H9 (cell line): ENCODE data around the gene DALRD3. TPM values are rescaled to one million over a fixed set of nuclear protein-coding genes. Genes with fewer than 3 reads are reported as not detected.
A peak's percentile ranks its signal among the peaks of the same experiment; 100 is the strongest.

Experiments
- DNase-seq: peaks from one replicate; pipeline ENCODE4 v3.0.0-alpha.2; 2017
- H2AFZ ChIP-seq: one replicate; pipeline ENCODE4 v1.6.1; 2013; ENCODE audit warnings: mild to moderate bottlenecking, low read length, control low read depth, moderate library complexity
- H2AK5ac ChIP-seq: 2 replicates; pipeline ENCODE4 v1.6.1; 2013; ENCODE audit warnings: low read length, control low read depth, mixed read lengths; ENCODE audit not compliant: insufficient read length
- H2BK120ac ChIP-seq: one replicate; pipeline ENCODE4 v1.6.1; 2013; ENCODE audit warnings: low read depth, mild to moderate bottlenecking, low read length, control low read depth, inconsistent platforms; ENCODE audit not compliant: poor library complexity, severe bottlenecking
- H2BK12ac ChIP-seq: 2 replicates; pipeline ENCODE4 v1.6.1; 2013; ENCODE audit warnings: low read length, control low read depth, mixed read lengths, low read depth; ENCODE audit not compliant: insufficient read length
- H2BK15ac ChIP-seq: 2 replicates; pipeline ENCODE4 v1.6.1; 2013; ENCODE audit warnings: low read depth, low read length, control low read depth
- H2BK20ac ChIP-seq: one replicate; pipeline ENCODE4 v1.6.1; 2013; ENCODE audit warnings: low read depth, mild to moderate bottlenecking, low read length, control low read depth, inconsistent platforms; ENCODE audit not compliant: poor library complexity, severe bottlenecking
- H2BK5ac ChIP-seq: 2 replicates; pipeline ENCODE4 v1.6.1; 2013; ENCODE audit warnings: low read length, control low read depth, mixed read lengths; ENCODE audit not compliant: insufficient read length
- H3K14ac ChIP-seq: 2 replicates; pipeline ENCODE4 v1.6.1; 2013; ENCODE audit warnings: low read length, control low read depth; ENCODE audit not compliant: insufficient read depth
- H3K18ac ChIP-seq: 2 replicates; pipeline ENCODE4 v1.6.1; 2013; ENCODE audit warnings: low read depth, mild to moderate bottlenecking, mixed read lengths, low read length, control low read depth; ENCODE audit not compliant: insufficient read length
- H3K23ac ChIP-seq: 2 replicates; pipeline ENCODE4 v1.6.1; 2013; ENCODE audit warnings: low read length, control low read depth, mixed read lengths, low read depth; ENCODE audit not compliant: insufficient read length
- H3K23me2 ChIP-seq: 2 replicates; pipeline ENCODE4 v1.6.1; 2013; ENCODE audit warnings: low read depth, mild to moderate bottlenecking, mixed read lengths, low read length, control low read depth; ENCODE audit not compliant: insufficient read length, poor library complexity, severe bottlenecking
- H3K27ac ChIP-seq: 2 replicates; pipeline ENCODE4 v1.5.1; 2013; ENCODE audit warnings: low read length, control low read depth, mixed read lengths, low read depth; ENCODE audit not compliant: insufficient read length
- H3K27me3 ChIP-seq: 2 replicates; pipeline ENCODE4 v1.6.1; 2013; ENCODE audit warnings: low read length, control low read depth, inconsistent platforms; ENCODE audit not compliant: insufficient read depth
- H3K4ac ChIP-seq: 2 replicates; pipeline ENCODE4 v1.6.1; 2013; ENCODE audit warnings: low read depth, mild to moderate bottlenecking, control low read depth, inconsistent platforms, low read length, moderate library complexity
- H3K4me1 ChIP-seq: 2 replicates; pipeline ENCODE4 v1.6.1; 2013; ENCODE audit warnings: low read length, control low read depth, inconsistent platforms; ENCODE audit not compliant: insufficient read depth
- H3K4me2 ChIP-seq: 2 replicates; pipeline ENCODE4 v1.6.1; 2013; ENCODE audit warnings: low read length, control low read depth, mixed read lengths; ENCODE audit not compliant: insufficient read length, insufficient read depth
- H3K56ac ChIP-seq: 2 replicates; pipeline ENCODE4 v1.6.1; 2013; ENCODE audit warnings: low read depth, mild to moderate bottlenecking, mixed read lengths, low read length, control low read depth; ENCODE audit not compliant: insufficient read length
- H3K79me1 ChIP-seq: 2 replicates; pipeline ENCODE4 v1.6.1; 2013; ENCODE audit warnings: low read depth, mild to moderate bottlenecking, moderate library complexity, low read length, control low read depth, inconsistent platforms; ENCODE audit not compliant: insufficient read depth, poor library complexity, severe bottlenecking
- H3K79me2 ChIP-seq: 2 replicates; pipeline ENCODE4 v1.6.1; 2013; ENCODE audit warnings: low read length, control low read depth, inconsistent platforms; ENCODE audit not compliant: insufficient read depth
- H3K9ac ChIP-seq: 2 replicates; pipeline ENCODE4 v1.6.1; 2013; ENCODE audit warnings: low read length, control low read depth, mixed read lengths; ENCODE audit not compliant: insufficient read length; ENCODE audit errors: extremely low read depth
- H3K9me3 ChIP-seq: one replicate; pipeline ENCODE4 v1.6.1; 2013; ENCODE audit warnings: low read depth, low read length, inconsistent platforms; ENCODE audit not compliant: control insufficient read depth
- H3T11ph ChIP-seq: one replicate; pipeline ENCODE4 v1.6.1; 2013; ENCODE audit warnings: mild to moderate bottlenecking, low read length, control low read depth, inconsistent platforms
- H4K20me1 ChIP-seq: one replicate; pipeline ENCODE4 v1.6.1; 2013; ENCODE audit not compliant: control insufficient read depth, insufficient read length, insufficient read depth
- H4K5ac ChIP-seq: 2 replicates; pipeline ENCODE4 v1.6.1; 2013; ENCODE audit warnings: low read depth, mild to moderate bottlenecking, mixed read lengths, low read length, control low read depth; ENCODE audit not compliant: insufficient read length
- H4K8ac ChIP-seq: replicated peaks from 2 replicates; pipeline ENCODE4 v1.6.1; 2013; ENCODE audit warnings: low read length, control low read depth, mixed read lengths, low read depth; ENCODE audit not compliant: insufficient read length
- H4K91ac ChIP-seq: 2 replicates; pipeline ENCODE4 v1.6.1; 2013; ENCODE audit warnings: low read depth, mild to moderate bottlenecking, moderate library complexity, mixed read lengths, low read length, control low read depth; ENCODE audit not compliant: insufficient read length
- H3K27ac Mint-ChIP-seq, 3 experiments: 2 replicates in 2 of 3; 3 replicates in 1 of 3; pipeline ENCODE4 v1.8.0; 2020 to 2021; ENCODE audit warnings: mixed read lengths in 3 of 3, mild to moderate bottlenecking in 1 of 3, moderate library complexity in 1 of 3
- H3K27me3 Mint-ChIP-seq: 2 replicates; pipeline ENCODE4 v1.8.0; 2021; ENCODE audit warnings: low read depth, mild to moderate bottlenecking, moderate library complexity, mixed read lengths
- H3K36me3 Mint-ChIP-seq, 3 experiments: 2 replicates in 2 of 3; 3 replicates in 1 of 3; pipeline ENCODE4 v1.8.0; 2020 to 2021; ENCODE audit warnings: low read depth in 3 of 3, mixed read lengths in 3 of 3; ENCODE audit not compliant: insufficient read depth in 1 of 3
- H3K4me1 Mint-ChIP-seq, 2 experiments: 2 replicates each; pipeline ENCODE4 v1.8.0; 2020; ENCODE audit warnings: mixed read lengths in 2 of 2
- H3K4me3 Mint-ChIP-seq, 2 experiments: 2 replicates in 1 of 2; 3 replicates in 1 of 2; pipeline ENCODE4 v1.8.0; 2020 to 2021; ENCODE audit warnings: mild to moderate bottlenecking in 2 of 2, mixed read lengths in 2 of 2, moderate library complexity in 1 of 2
- H3K9me3 Mint-ChIP-seq, 2 experiments: 2 replicates in 1 of 2; 3 replicates in 1 of 2; pipeline ENCODE4 v1.8.0; 2020; ENCODE audit warnings: mild to moderate bottlenecking in 2 of 2, mixed read lengths in 2 of 2, moderate library complexity in 1 of 2
- CTCF ChIP-seq: fragments of 200-600 bp; sonication (generic); conservative IDR thresholded peaks from 3 replicates; pipeline ENCODE4 v1.8.0; 2021; ENCODE audit warnings: antibody characterized with exemption, mild to moderate bottlenecking
- whole genome bisulfite sequencing: extraction: QIAGEN DNeasy Blood & Tissue Kit; methylation state at CpG from one replicate; pipeline ENCODE4 v1.1.7; 2013; ENCODE audit warnings: missing lambda C conversion rate, low lambda C conversion rate, mixed read lengths; ENCODE audit not compliant: insufficient read length; ENCODE audit errors: extremely low coverage; 5-methylcytosine and 5-hydroxymethylcytosine counted together
- total RNA-seq: library from RNA; stranded (reverse); gene quantifications from 2 replicates; pipeline ENCODE4 v1.2.1, GENCODE V29; 2021

DALRD3 gene
- total RNA-seq, 1 experiment from 2014 or later: 32.3 TPM

- Mint-ChIP-seq H3K9me3 (no peaks in the 10 kb centered on the region), H3K27ac (peak overlapping the region in 2 of 3 experiments; percentile 87 to 91; a peak in 5 of 7 replicates), H3K4me3 (peak overlapping the region; percentile 86 to 89), H3K36me3 (peaks cover 5 to 32% (median 14%) of the 10 kb centered on the region in 3 experiments), H3K4me1 (peaks cover 20 to 23% of the 10 kb centered on the region in 2 experiments), H3K27me3 (no peaks in the 10 kb centered on the region; the same call in 1 of the 2 replicates)
- Histone ChIP-seq H2BK12ac (no peak overlapping the region), H4K8ac (no peak overlapping the region), H3K56ac (no peak overlapping the region), H2BK15ac (no peak overlapping the region), H3K79me2 (no peaks in the 10 kb centered on the region; the same call in 1 of the 2 replicates), H2BK120ac (no peak overlapping the region), H3K14ac (peak overlapping the region; percentile 94), H4K91ac (no peak overlapping the region), H3T11ph (no peak overlapping the region), H4K5ac (peak overlapping the region; percentile 79), H3K23ac (no peak overlapping the region), H4K20me1 (no peaks in the 10 kb centered on the region), H3K4me1 (peaks cover 11% of the 10 kb centered on the region; the same call in 1 of the 2 replicates), H3K4me2 (peak overlapping the region; percentile 90), H3K79me1 (no peaks in the 10 kb centered on the region), H3K9me3 (no peaks in the 10 kb centered on the region), H2BK20ac (no peak overlapping the region), H2AK5ac (no peak overlapping the region), H3K23me2 (peaks cover 21% of the 10 kb centered on the region), H2BK5ac (no peak overlapping the region), H3K4ac (no peak overlapping the region), H3K27ac (no peak overlapping the region), H3K18ac (peak overlapping the region; percentile 95), H3K9ac (peak overlapping the region; percentile 86), H3K27me3 (no peaks in the 10 kb centered on the region), H2AFZ (no peak overlapping the region)
- peak; percentile 63 for DNase-seq
- no CpG with 5 or more reads among the region's 40 CpGs for WGBS
- TF ChIP-seq CTCF: no peak
These were observed 27.5 kb downstream of the DALRD3 start for GRCh38 chr3:48990636-48991469.
